HG03558 (cell line): ENCODE data around the gene KCNA2.

ENCODE experiments used
- ATAC-seq: cut with Tn5 transposase; IDR thresholded peaks from one replicate; pipeline ENCODE4 v1.9.1; 2021; ENCODE audit warnings: moderate number of reproducible peaks; ENCODE audit not compliant: unreplicated experiment; ENCODE audit errors: extremely low read depth

The KCNA2 gene

DNA sequence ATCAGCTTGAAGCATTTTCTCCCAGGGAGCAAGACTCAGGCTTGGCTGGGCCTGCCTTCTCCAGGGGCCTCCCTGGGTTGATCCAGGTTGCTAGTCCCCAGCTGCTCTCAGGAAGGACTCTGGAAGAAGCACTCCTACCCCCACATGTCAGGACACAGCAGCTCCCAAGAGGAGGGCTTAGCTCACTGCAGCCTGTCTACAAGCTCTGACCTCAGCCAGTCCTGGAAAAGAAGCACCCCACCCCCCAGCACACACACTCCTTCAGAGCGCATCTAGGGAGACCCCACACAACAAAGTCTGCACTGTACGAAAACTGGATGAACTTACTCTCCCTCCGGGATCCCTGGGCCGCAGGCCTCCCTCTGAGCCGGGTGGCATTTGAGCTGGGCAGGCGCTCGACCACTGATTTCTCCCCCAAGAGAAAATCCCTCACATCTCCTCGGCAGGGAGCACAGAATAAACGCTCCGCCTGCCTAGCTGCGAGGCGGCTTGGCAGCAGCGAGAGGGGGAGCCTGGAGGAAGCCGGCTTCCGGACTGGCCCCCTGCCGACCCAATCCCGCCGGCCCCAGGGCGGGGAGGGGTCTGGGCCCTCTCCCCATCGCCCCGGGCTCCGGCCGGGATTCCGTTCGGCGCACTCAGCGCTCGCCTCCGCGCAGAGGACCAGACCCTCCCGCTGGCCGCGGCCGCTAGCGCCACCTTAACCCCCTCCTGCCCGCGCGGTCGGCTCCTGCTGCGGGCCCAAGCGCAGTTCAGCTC is at the start of gene KCNA2:
Gene KCNA2, minus strand, starts transcription at position 458 of the 756 bp plus-strand sequence. CDS start 1,576 bp downstream, outside the sequence.
- no peak for ATAC-seq

DNA sequence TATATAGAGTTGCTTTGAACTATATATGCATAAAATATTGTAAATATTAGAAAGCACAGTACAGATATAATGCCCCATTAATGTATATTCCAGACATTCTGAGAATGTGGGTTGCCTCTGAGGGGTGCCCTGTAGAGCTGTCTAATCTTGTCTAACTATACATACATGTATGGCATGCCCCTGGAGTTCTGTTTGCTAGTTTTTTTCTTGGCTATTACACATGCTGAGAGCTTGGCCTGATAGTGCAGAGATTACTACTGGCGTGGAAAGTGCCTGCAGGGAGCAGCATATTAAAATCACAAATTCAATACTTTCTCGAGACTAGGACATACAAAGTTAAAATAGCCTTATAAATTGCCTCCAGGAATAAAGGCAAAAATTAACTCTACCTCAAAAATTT is 44.5 kb upstream of the KCNA2 start:
- no peak for ATAC-seq

DNA sequence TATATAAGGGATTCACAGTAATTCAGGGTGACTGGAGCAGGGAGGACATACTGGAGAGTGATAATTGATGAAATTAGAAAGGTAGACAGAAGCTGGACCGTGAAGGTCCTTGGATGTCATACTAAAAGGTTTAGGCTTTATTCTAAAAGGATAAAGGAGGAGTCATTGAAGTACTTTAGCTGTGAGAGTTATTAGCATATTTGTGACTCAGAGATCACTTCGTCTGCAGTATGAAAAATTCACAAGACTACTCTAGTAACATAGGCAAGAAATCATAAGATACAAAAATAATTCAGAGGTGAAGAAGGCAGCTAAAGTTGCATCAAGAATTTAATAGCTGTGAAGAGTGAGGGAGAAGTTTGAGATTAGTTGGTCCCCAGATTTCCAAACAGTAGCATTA is 42.3 kb upstream of the KCNA2 start:
- no peak for ATAC-seq

DNA sequence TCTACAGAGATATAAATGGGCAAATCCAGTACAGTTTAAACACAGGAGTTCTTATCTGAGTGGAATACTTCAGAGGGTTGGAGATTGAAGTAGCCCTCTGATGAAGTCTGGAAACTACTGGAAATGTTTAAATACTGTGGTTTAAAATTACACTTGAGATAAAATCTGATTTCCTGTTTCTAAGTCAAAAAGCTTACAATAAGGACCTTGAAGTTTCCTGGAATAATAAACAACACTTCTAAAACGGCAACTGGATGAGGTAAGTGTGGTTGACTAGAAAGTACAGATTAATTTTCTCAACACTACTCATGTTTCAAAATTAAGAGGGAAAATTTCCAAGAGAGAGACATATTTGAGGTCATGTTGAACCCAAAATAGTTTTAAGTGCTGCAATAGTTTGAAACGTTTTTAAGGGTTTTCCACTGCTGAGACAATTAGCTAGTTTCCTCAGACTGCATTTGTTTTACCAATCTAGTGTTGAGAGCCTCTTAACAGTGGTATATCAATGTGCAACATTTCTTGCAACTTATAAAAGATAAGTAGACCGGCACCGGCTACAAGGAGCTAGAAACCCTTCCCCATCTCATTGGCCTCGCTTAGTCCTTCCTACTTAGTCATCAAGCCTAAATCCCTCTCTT is 41.2 kb upstream of the KCNA2 start:
- ATAC-seq, result no peak

DNA sequence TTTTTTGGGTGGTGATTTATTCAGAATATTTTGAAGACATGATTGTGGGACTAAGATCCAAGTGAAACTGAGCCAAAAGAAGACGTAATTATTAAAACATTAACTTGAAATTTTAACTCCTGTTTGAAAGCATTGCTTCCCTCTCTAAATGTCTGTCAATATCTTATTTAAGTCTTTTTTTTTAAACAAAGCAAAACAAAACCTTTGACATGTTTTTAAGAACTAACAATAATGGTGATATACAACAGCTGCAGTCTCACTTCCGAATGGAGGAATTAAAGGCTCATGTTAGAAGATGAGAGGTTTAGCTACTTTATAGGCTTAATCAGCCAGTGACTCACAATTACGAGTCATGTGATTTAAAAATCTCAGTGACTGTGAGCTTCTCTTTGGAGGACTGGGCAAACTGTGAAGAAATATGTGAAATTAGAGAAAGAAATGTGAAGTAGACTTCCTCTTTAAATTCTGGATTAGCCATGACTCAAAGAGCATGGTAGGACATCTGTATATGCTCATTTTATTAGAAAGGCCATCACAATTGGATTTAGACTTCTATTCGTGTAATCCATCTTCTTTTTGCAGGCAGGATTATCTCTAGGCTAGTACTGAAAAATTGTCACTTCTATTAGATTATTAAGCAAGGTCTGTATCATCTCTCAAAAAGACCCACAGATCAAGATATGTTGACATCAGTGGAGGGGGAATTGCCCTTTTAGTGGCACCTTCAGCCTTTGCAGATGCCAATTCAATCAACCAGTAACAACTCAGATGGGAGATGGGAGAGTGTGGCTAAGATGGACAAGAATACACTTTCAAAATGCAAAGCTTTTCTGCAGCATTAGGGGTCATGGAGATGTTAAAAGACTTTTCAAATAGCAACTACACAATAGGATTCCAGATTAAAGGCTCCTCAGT is 39.9 kb upstream of the KCNA2 start:
- no peak for ATAC-seq

DNA sequence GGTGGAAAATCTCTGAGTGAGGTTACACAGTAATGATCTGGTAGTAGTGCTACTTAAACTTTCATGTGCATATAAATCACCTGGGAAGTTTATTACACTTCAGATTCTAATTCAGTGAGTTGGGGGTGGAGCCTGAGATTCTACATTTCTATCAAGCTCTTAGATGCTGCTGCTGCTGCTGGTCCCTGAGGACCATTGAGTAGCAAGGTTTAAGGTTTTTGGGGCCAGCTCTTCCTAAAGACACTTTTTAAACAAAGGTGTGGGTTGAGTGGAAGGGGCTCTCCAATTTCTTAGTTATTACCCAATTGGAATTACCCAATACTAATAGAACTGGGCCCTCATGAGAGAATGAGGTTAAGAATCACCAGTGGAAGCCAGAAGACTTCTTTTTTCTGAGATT is 39.1 kb upstream of the KCNA2 start:
- ATAC-seq, result no peak

DNA sequence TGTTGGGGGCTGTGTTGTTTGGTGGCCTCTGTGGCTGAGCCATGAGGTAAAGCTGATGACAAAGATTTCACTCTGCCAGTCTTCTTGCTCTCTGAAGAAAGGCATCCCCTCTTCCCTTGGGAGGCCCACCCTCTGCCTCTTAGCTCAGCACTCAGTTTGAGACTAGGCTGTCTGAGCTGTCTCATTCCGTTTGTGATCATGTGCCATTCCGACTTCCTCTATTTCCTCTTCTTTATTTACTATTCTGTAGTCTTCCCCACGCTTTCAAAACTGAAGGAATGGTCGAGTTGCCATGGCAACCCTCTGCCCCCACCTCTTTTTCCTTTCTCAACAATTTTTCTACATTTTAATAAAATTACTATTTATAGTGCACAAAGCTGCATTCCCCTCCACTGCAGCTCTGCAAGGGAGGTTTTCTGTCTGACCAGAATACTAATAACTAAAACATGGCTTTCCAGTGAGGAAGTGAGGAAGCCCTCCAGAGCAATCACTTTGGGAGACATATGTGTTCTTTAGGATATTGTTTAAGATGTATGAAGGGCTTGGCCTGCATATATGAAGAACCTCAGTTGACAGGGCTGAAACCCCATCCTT is 37.8 kb upstream of the KCNA2 start:
- ATAC-seq, result no peak

DNA sequence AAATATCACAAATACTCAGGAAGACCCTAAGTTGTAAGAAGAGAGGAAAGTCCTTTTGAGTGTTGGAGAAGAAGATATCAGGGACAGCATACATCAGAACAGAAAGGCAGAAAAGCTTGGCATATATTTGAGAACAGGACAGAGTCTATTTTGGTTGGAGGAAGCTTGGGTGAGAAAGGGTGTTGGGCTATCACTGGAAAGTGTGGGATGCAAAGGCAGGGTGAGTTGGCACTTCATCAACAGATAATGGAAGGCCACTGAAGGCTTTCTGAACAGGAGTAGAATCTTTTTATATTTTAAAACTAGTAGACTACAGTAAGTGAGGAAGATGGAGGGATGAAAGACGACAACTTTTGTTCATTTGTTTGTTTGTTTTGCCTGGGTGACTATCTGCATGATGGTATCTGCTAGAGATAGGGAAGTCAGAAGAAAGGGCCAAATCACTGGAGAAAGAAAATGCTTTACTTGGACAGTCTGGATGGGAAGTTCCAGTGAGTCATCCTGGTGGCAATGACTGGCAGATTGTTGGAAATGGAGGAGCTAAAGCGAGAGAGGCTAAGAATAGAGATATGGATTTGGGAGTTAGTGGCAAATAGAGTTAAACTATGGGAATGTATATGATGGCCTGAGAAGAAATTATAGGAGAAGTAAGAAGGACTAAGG is 33.7 kb upstream of the KCNA2 start:
- ATAC-seq, result no peak

DNA sequence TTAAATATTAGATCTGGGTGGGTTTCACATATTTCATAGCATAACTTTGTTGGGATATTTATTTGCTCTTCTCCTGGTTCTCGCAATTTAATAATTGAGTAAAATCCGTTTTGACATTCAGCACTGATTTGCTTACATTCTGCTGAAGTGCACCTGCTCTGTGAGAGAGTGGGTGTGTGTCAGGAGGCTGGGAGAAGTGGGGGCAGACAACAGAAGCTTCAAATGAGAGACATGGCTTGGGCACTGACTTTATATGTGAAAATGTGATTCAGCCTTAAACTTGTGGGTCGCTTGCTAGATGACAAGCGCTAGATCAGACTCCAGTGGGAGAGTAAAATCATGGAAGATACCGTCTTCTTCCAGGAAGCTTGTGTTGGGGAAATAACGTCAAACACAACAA is 32.4 kb upstream of the KCNA2 start:
- ATAC-seq, result no peak

DNA sequence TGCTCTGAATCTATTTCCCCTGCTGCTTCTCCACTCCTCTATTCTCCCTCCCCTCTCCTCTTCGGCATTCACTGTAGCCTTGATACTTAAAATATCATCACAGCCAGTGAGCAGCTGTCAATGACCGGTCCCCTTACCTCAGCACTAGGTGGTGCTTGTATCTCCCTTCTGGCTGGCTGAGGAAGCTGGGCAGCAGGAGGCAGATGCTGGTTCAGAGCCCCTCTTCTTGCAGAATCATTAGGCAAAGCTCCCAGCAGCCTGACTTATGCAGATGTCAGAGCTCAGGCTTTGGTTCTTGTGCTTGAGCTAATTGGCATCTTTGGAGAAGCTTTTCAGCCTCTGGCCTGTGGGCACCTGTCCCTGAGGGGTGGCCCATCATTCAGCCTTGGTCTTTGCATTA is 31.9 kb upstream of the KCNA2 start:
- no peak for ATAC-seq

DNA sequence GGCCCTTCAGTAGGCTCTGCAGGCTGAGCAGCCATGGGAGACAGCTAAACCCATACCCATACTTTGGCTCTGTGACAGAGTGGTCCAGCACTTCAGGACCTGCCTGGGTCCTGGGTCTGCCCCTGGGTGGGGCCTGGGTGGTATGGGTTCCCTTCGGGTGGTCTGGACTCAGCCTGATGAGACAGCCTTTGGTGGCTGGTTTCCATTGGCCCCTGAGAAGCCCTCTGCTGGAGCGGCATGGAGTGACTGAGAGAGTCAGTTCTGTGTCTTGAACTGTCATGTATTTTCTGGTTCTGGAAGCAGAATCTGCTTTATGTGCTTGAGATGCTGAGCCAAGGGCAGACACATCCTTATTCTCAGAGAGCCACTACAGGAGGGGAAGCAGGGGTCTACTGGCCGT is 31.3 kb upstream of the KCNA2 start:
- no peak for ATAC-seq

DNA sequence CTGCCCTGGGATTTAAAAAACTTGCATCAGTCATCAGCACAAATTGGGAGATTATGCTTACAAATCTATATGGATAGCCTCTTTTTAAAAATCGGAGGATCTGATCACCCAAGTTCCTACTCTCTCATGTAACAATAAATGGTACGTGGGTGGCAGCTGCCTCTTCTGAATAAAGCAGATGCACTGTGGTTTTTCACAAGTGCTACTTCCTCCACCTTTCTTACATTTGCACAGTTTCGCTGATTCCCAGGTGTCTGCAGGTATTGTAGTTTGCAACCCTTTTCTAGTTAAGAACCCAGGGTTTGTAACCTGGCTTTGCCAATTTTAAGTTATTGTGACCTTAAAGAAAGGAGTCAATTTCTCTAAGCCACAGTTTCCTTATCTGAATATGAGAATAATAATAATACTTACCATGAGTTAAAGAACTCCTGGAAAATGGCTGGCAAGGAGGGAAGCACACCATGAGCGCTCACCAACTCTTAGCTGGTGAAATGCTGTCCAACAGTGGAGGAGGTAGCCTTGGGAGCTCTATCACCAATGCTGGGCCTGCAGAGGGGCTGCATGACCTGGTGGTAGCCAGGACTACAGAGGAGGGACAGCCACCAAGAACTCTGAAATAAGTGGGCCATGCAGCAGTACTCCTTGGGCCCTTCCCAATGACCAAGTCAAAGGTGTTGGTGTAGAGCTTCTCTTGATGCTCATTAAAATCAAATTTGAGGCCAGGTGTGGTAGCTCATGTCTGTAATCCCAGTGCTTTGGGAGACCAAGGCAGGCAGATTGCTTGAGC is 30.2 kb upstream of the KCNA2 start:
- no peak for ATAC-seq

DNA sequence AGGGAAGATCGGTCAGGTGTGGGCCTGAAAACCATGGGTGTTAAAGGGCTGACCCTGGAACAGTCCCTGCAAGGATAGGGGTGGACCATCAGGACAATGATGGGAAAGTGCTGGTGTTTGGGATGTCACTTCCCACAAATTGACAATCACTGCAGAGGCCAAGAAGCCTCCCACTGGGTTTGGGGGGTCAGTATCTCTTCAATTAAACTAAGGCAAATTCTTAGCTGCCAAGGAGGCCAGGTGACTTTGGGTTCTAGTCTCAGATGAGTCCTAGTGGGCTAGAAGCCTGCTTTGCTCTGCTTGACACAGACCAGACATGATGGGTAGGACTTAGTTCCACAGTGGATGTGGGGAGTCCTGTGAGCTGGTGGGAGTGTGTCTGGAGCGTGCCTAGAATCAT is 29.3 kb upstream of the KCNA2 start:
- no peak for ATAC-seq

DNA sequence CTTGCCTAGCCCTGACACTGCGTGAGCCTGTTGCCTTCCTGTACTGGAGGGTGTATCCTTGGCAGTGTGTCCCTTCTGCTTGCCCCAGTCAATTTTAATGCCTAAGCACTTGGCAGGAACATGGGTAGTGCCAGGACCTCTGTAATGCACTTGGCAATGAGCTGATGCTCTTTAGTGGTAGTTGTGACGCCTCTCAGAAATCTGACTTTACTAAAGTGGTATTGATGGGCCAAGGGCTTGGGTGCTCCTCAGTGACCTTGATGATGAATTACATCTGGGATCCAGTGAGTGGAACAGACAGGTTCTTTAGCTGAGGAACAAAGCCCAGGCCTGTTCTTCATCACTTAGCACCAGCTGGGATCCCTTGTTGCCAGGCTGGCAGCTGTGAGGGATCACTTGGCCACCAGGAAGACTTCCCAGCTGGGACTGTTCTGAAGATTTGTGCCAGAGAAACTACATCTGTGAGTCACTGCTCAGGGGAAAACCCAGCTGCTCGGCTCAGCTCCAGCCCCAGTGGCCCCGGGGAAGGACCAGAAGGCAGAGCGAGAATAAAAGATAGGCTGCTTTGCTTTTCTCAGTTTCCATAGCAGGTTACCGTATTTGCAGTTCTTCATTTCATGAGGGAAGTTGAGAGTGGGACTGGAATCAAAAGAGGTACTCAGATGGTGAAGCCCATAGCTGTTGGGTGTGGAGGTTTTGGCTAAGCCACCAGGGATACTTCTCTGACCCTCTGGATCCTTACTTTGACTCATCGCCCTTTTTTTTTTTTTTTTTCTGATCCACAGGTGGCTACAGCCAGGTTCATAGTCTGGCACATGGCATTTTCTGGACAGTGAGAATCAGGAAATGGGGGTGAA is 28.5 kb upstream of the KCNA2 start:
- ATAC-seq, result peak; percentile 60

DNA sequence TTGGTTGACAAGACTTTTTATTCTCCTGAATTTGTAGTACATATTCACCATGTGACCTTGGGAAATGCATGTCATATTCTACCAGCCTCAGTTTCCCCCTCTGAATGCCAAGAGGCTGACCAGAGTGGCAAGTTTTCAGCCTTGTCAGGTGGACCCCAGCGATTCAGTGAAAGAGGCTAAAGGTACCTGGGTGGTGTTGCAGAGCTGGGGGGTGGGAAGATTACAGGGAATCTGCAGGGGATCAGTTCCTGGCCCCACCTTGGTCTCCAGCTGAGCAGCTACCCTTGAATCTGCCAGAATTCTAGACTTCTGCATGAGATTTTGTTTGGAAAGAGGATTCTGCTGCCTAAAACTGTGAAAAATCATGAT is 27.9 kb upstream of the KCNA2 start:
- ATAC-seq, result no peak

DNA sequence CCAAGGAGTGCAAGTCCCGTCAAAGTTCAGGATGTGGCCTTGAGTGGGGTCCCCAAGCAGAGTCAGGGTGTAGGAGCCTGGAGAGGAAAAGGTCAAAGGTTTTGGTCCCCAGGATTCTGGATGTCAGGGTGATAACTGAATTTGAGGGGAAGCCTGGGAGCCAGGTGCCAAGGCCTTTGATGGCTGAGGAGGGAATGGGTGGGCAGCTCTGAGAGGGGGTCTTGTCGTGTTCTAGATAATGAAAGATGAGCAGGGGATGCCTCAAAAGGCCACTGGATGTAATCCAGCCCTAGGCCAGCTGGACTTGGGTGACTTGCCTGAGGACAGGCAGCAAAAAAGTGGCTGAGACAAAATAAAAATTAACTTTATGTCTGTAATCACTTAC is 27.5 kb upstream of the KCNA2 start:
- ATAC-seq, result no peak

DNA sequence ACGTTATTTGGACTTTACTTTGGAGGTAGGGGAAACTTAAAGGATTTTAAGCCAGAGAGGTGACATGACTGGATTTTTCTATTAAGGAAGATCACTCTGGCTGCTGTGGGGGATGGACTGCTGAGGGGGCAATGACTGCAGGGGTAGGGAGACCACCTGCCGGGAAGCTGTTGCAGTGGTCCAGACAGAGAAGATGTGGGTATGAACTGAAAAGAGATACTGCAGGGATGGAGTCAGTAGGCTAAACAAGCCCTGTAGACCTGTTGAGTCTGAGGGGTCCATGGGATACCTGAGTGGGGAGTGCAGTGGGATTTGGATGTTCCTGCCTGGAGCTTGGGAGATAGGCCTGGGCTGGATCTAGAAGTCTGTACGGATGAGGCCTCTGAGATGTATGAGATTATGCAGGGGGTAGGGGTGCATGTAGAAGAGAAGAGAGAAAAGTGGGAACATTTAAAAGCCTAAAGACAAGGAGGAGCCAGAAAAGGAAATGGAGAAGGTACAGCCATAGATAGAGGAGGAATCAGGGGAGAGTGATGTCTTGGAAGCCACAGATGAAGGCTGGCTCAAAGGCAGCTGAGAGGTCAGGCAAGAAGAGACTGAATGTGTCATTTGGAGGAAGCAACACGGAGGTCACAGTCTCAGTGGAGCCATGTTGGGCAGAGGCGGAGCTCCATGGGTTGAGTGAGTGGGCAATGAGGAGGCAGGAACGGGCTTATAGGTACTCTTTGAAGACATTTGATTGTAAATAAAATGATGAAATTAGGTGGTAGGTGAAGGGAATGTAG is 25.9 kb upstream of the KCNA2 start:
- ATAC-seq, result no peak
